H1 (cell line): Measurements from ENCODE around the gene BAX. TPM values are rescaled to one million over a fixed set of nuclear protein-coding genes. Genes with fewer than 3 reads are reported as not detected.

Experiments used
- CTCF ChIA-PET: fragments of 300-600 bp; sonication (Branson Sonifier 250); formaldehyde crosslinking; loops from one replicate; lab custom pipeline; 2021; ENCODE audit not compliant: partially characterized antibody; lab: Charles Lee
- POLR2A ChIA-PET: fragments of 300-600 bp; sonication (Branson Sonifier 250); formaldehyde crosslinking; loops from one replicate; lab custom pipeline; 2021; ENCODE audit warnings: inconsistent platforms; ENCODE audit not compliant: partially characterized antibody; lab: Charles Lee
- DNase-seq, 2 experiments: peaks; one replicate each; pipeline versions ENCODE4 v3.0.0 to v3.0.0-alpha.2; 2010 to 2022; ENCODE audit warnings: low spot score in 2 of 2, low read depth in 1 of 2, mixed read lengths in 1 of 2
- FAIRE-seq: peaks from 2 replicates; lab custom pipeline; 2011; peaks lifted over from hg19 to GRCh38; lab: Jason Lieb, UNC
- H2AFZ ChIP-seq: 2 replicates; pipeline ENCODE4 v1.8.1; 2012; ENCODE audit warnings: low read length, inconsistent platforms
- H2AK5ac ChIP-seq: 2 replicates; pipeline ENCODE4 v1.6.1; 2013; ENCODE audit warnings: low read depth, low read length
- H2BK120ac ChIP-seq: replicated peaks from 2 replicates; pipeline ENCODE3; 2013; ENCODE audit warnings: low read depth, low read length, inconsistent platforms
- H2BK12ac ChIP-seq: 2 replicates; pipeline ENCODE4 v1.6.1; 2013; ENCODE audit warnings: low read depth, low read length
- H2BK15ac ChIP-seq: 2 replicates; pipeline ENCODE4 v1.6.1; 2013; ENCODE audit warnings: low read length
- H2BK20ac ChIP-seq: 2 replicates; pipeline ENCODE4 v1.6.1; 2013; ENCODE audit warnings: low read length
- H2BK5ac ChIP-seq: 2 replicates; pipeline ENCODE4 v1.6.1; 2013; ENCODE audit warnings: low read depth, low read length
- H3K14ac ChIP-seq: 2 replicates; pipeline ENCODE4 v1.6.1; 2013; ENCODE audit warnings: inconsistent platforms; ENCODE audit not compliant: insufficient read length
- H3K18ac ChIP-seq: 2 replicates; pipeline ENCODE4 v1.6.1; 2013; ENCODE audit warnings: low read length; ENCODE audit errors: extremely low read depth
- H3K23ac ChIP-seq: 2 replicates; pipeline ENCODE4 v1.6.1; 2013; ENCODE audit warnings: inconsistent platforms; ENCODE audit not compliant: insufficient read length
- H3K23me2 ChIP-seq: 2 replicates; pipeline ENCODE4 v1.6.1; 2013; ENCODE audit warnings: low read depth, low read length
- H3K27ac ChIP-seq: 2 replicates; pipeline ENCODE4 v1.6.1; 2011; ENCODE audit warnings: low read depth, low read length, inconsistent platforms
- H3K27me3 ChIP-seq, 4 experiments: replicated peaks in 1 of 4; 1 replicate in 1 of 4; 2 replicates in 3 of 4; pipeline versions ENCODE4 v1.6.1 to v1.8.1; 2011 to 2013; ENCODE audit warnings: low read length in 3 of 4, mild to moderate bottlenecking in 3 of 4, inconsistent platforms in 2 of 4, mixed read lengths in 2 of 4, moderate library complexity in 1 of 4; ENCODE audit not compliant: control insufficient read depth in 3 of 4, insufficient read depth in 3 of 4; ENCODE audit errors: extremely low read depth in 1 of 4
- H3K36me3 ChIP-seq, 4 experiments: 2 replicates each; pipeline versions ENCODE4 v1.6.1 to v1.8.1; 2011 to 2013; ENCODE audit warnings: mild to moderate bottlenecking in 4 of 4, low read length in 3 of 4, moderate library complexity in 2 of 4, control low read depth in 1 of 4, inconsistent platforms in 1 of 4; ENCODE audit not compliant: insufficient read depth in 4 of 4, control insufficient read depth in 2 of 4
- H3K4ac ChIP-seq: replicated peaks from 2 replicates; pipeline ENCODE3; 2013; ENCODE audit warnings: low read length, low read depth, mixed read lengths, inconsistent platforms; ENCODE audit not compliant: insufficient read length
- H3K4me1 ChIP-seq, 4 experiments: replicated peaks in 1 of 4; 1 replicate in 1 of 4; 2 replicates in 3 of 4; pipeline versions ENCODE4 v1.6.1 to v1.8.1; 2011 to 2013; ENCODE audit warnings: low read length in 3 of 4, inconsistent platforms in 2 of 4, mixed read lengths in 1 of 4; ENCODE audit not compliant: insufficient read depth in 4 of 4, control insufficient read depth in 3 of 4
- H3K4me2 ChIP-seq, 2 experiments: 2 replicates each; pipeline versions ENCODE4 v1.6.1 to v1.8.1; 2011 to 2013; ENCODE audit warnings: low read depth in 2 of 2, low read length in 2 of 2, control low read depth in 1 of 2, inconsistent platforms in 1 of 2, mild to moderate bottlenecking in 1 of 2; ENCODE audit not compliant: insufficient read depth in 1 of 2
- H3K4me3 ChIP-seq, 4 experiments: fragments of 200-600, 300-600 bp in 1 of 4; sonication (generic), shearing (Covaris generic), sonication (Bioruptor Twin) in 1 of 4; 2 replicates each; pipeline versions ENCODE4 v1.5.1 to v1.8.1; 2011 to 2016; ENCODE audit warnings: low read length in 4 of 4, low read depth in 3 of 4, control low read depth in 2 of 4, inconsistent platforms in 2 of 4, mild to moderate bottlenecking in 2 of 4, mixed read lengths in 1 of 4, moderate library complexity in 1 of 4; ENCODE audit not compliant: insufficient read depth in 2 of 4; ENCODE audit errors: extremely low read depth in 1 of 4
- H3K56ac ChIP-seq: replicated peaks from 2 replicates; pipeline ENCODE3; 2013; ENCODE audit warnings: low read depth, mild to moderate bottlenecking, mixed read lengths, low read length, inconsistent platforms; ENCODE audit not compliant: insufficient read length
- H3K79me1 ChIP-seq: 2 replicates; pipeline ENCODE4 v1.6.1; 2013; ENCODE audit warnings: low read depth, low read length, control low read depth
- H3K79me2 ChIP-seq, 2 experiments: 2 replicates each; pipeline versions ENCODE4 v1.6.1 to v1.8.1; 2012 to 2013; ENCODE audit warnings: low read length in 2 of 2, mild to moderate bottlenecking in 2 of 2, inconsistent platforms in 1 of 2; ENCODE audit not compliant: insufficient read depth in 2 of 2, control insufficient read depth in 1 of 2
- H3K9ac ChIP-seq, 4 experiments: replicated peaks in 1 of 4; 1 replicate in 1 of 4; 2 replicates in 3 of 4; pipeline versions ENCODE4 v1.6.1 to v1.8.1; 2011 to 2013; ENCODE audit warnings: low read depth in 3 of 4, low read length in 3 of 4, control low read depth in 2 of 4, mild to moderate bottlenecking in 2 of 4, moderate library complexity in 2 of 4, inconsistent platforms in 1 of 4; ENCODE audit errors: extremely low read depth in 1 of 4
- H3K9me3 ChIP-seq, 2 experiments: 2 replicates each; pipeline versions ENCODE4 v1.6.1 to v1.8.1; 2012 to 2013; ENCODE audit warnings: mild to moderate bottlenecking in 2 of 2, moderate library complexity in 2 of 2, control low read depth in 1 of 2, inconsistent platforms in 1 of 2, low read depth in 1 of 2, low read length in 1 of 2, mixed read lengths in 1 of 2; ENCODE audit not compliant: insufficient read depth in 2 of 2
- H4K20me1 ChIP-seq, 2 experiments: replicated peaks in 1 of 2; 2 replicates each; pipeline versions ENCODE3 to v1.8.1; 2011 to 2013; ENCODE audit warnings: inconsistent platforms in 2 of 2, low read length in 2 of 2, mild to moderate bottlenecking in 1 of 2; ENCODE audit not compliant: insufficient read depth in 2 of 2, control insufficient read depth in 1 of 2
- H4K5ac ChIP-seq: 2 replicates; pipeline ENCODE4 v1.6.1; 2013; ENCODE audit warnings: low read length, low read depth, mixed read lengths, inconsistent platforms; ENCODE audit not compliant: insufficient read length
- H4K8ac ChIP-seq: 2 replicates; pipeline ENCODE4 v1.8.0; 2013; ENCODE audit warnings: mild to moderate bottlenecking, moderate library complexity, low read length, inconsistent platforms; ENCODE audit not compliant: insufficient read depth; ENCODE audit errors: extremely low read depth
- H4K91ac ChIP-seq: replicated peaks from 2 replicates; pipeline ENCODE3; 2013; ENCODE audit warnings: low read length, mixed read lengths, inconsistent platforms; ENCODE audit not compliant: insufficient read length
- BRCA1 ChIP-seq: IDR thresholded peaks from 2 replicates; pipeline ENCODE4 v1.6.1; 2012; ENCODE audit warnings: low read depth, low read length, improper control_type of control experiment
- HDAC2 ChIP-seq, 2 experiments: fragments of 300-600 bp in 1 of 2; sonication (generic) in 1 of 2; IDR thresholded peaks; 2 replicates each; pipeline ENCODE4 v1.6.1; 2011 to 2012; ENCODE audit warnings: low read depth in 2 of 2, low read length in 2 of 2, mild to moderate bottlenecking in 2 of 2, moderate library complexity in 2 of 2, borderline replicate concordance in 1 of 2, inconsistent platforms in 1 of 2
- WGBS, 2 experiments: shearing (Covaris generic) in 1 of 2; methylation state at CpG; one replicate each; pipeline versions ENCODE4 v1.1.6 to v1.1.7; 2013 to 2015; ENCODE audit warnings: low lambda C conversion rate in 2 of 2, mixed read lengths in 2 of 2, inconsistent platforms in 1 of 2, low coverage in 1 of 2, missing lambda C conversion rate in 1 of 2; ENCODE audit not compliant: insufficient replicate concordance in 2 of 2, insufficient coverage in 1 of 2, insufficient read length in 1 of 2; ENCODE audit errors: extremely low coverage in 1 of 2, missing lambda C conversion rate in 1 of 2; 5-methylcytosine and 5-hydroxymethylcytosine counted together
- polyA plus RNA-seq, 7 experiments: library from polyadenylated mRNA; depleted of rRNA in 3 of 7; stranded (reverse) in 5 of 7; unstranded in 2 of 7; fragments of >200 nt in 5 of 7; fragments of 200-250 nt in 2 of 7; gene quantifications; 1 replicate in 5 of 7; 2 replicates in 1 of 7; 4 replicates in 1 of 7; pipeline versions ENCODE4 v1.2.1 to v1.2.3, GENCODE V29; 2011 to 2013; ENCODE audit warnings: missing spikeins in 2 of 7, mixed read lengths in 2 of 7
- total RNA-seq: library from RNA; stranded (reverse); fragmentation: NEBNext Ultra II Directional; extraction: Animal tissue kit (Norgen Biotek cat#: 25700); gene quantifications from 2 replicates; pipeline ENCODE4 v1.2.1, GENCODE V29; 2021

Gene BAX
- total and polyA plus RNA-seq, 2 of the 8 experiments (the other 6 are each of a cell fraction or from before 2014, with no cell fraction given): 257 to 346 TPM

DNA sequence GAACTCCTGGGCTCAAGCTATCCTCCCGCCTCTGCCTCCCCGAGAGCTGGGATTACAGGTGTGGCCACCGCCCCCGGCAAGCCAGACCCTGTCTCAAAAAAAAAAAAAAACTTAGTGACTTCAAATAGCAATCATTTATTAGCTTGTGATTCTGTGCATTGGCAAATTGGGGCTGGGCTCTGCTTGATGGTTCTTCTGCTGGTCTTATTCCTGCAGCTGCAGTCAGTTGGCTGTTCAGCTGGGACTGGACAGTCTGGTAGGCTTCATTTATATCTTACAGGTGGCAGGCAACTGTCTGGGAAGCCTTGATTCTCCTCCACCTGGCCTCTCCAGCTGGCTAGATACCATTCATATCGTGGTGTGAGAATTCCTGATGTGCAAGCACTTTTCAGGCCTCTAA, 13.8 kb upstream of the BAX start:
- no peak for DNase-seq
- Histone ChIP-seq H3K14ac (no peak overlapping the region), H4K5ac (no peak overlapping the region), H2BK15ac (no peak overlapping the region), H3K4me2 (no peak overlapping the region)
- TF ChIP-seq HDAC2 (IDR thresholded peaks at IDR 0.05; ENCODE audit: borderline replicate concordance in 1 of 2, low read depth in 2 of 2, low read length in 2 of 2) (no peak), BRCA1 (no peak)
- TF ChIP-seq, all 59 proteins: peak for 0
- Histone ChIP-seq H3K9ac (no peak overlapping the region), H4K20me1 (peaks cover 0 to 2% of the 10 kb centered on the region in 2 experiments), H2BK5ac (no peak overlapping the region), H4K8ac (no peak overlapping the region), H3K23ac (no peak overlapping the region), H3K56ac (no peak overlapping the region), H2BK20ac (no peak overlapping the region), H3K36me3 (no peaks in the 10 kb centered on the region), H3K79me2 (no peaks in the 10 kb centered on the region), H3K4ac (no peak overlapping the region), H2BK12ac (no peak overlapping the region), H2AFZ (no peak overlapping the region), H3K27ac (no peak overlapping the region), H3K9me3 (no peaks in the 10 kb centered on the region), H3K23me2 (no peaks in the 10 kb centered on the region), H2BK120ac (no peak overlapping the region), H3K79me1 (no peaks in the 10 kb centered on the region; the same call in 1 of the 2 replicates), H3K27me3 (no peaks in the 10 kb centered on the region), H3K4me3 (no peak overlapping the region), H3K18ac (no peak overlapping the region), H3K4me1 (no peaks in the 10 kb centered on the region), H2AK5ac (no peak overlapping the region), H4K91ac (no peak overlapping the region)
- ChIA-PET POLR2A (interaction anchor here (0.6 to 2.1 kb wide), 6 partner anchors 9 to 79 kb away, joined by 3 to 6 read pairs (median 3); no protein-coding TSS in a partner anchor), CTCF (interaction anchor here (0.6 to 1.1 kb wide), 3 partner anchors 12 to 91 kb away, joined by 3 to 5 read pairs (median 3); partner anchors contain the start of gene CGB2)
- no peak for FAIRE-seq
- WGBS, 2 experiments: 91% methylated on average over 5 of the region's 5 CpGs; no CpG with 5 or more reads in 1 of the 2 experiments
